GM23338 (cell line): ENCODE measurements around the gene SPTBN4. TPM values are rescaled to one million over a fixed set of nuclear protein-coding genes. Genes with fewer than 3 reads are reported as not detected.

Experiments
- ATAC-seq: fragments of 200-7000 bp; cut with Tn5 transposase; 3 replicates; pipeline ENCODE4 v1.9.1; 2020
- DNase-seq: peaks from one replicate; pipeline ENCODE4 v3.0.0-alpha.2; 2015; ENCODE audit warnings: low spot score
- H2AFZ ChIP-seq: fragments of 200-600 bp; sonication (generic); 2 replicates; pipeline ENCODE4 v1.8.0; 2016; ENCODE audit warnings: antibody characterized with exemption, mild to moderate bottlenecking, moderate library complexity
- H3F3A ChIP-seq: fragments of 200-600 bp; sonication (generic); replicated peaks from 2 replicates; pipeline ENCODE4 v1.8.0; 2017; ENCODE audit warnings: antibody characterized with exemption, mixed run types, low read depth
- H3K27ac ChIP-seq: fragments of 200-600 bp; sonication (generic); 2 replicates; pipeline ENCODE4 v1.6.1; 2016; ENCODE audit warnings: low read depth
- H3K27me3 ChIP-seq: fragments of 200-600 bp; sonication (generic); 2 replicates; pipeline ENCODE4 v1.8.0; 2016; ENCODE audit warnings: mild to moderate bottlenecking, mixed run types, moderate library complexity; ENCODE audit not compliant: insufficient read depth
- H3K36me3 ChIP-seq: fragments of 200-600 bp; sonication (generic); 2 replicates; pipeline ENCODE4 v1.8.0; 2016; ENCODE audit warnings: mild to moderate bottlenecking; ENCODE audit not compliant: insufficient read depth
- H3K4me1 ChIP-seq: fragments of 200-600 bp; sonication (generic); 2 replicates; pipeline ENCODE4 v1.8.0; 2016; ENCODE audit warnings: mild to moderate bottlenecking, moderate library complexity; ENCODE audit not compliant: insufficient read depth
- H3K4me2 ChIP-seq: fragments of 200-600 bp; sonication (generic); 2 replicates; pipeline ENCODE4 v1.7.1; 2017; ENCODE audit warnings: mixed run types
- H3K4me3 ChIP-seq: fragments of 200-600 bp; sonication (generic); 2 replicates; pipeline ENCODE4 v1.6.1; 2016; ENCODE audit warnings: mixed run types
- H3K79me2 ChIP-seq: fragments of 200-600 bp; sonication (generic); replicated peaks from 2 replicates; pipeline ENCODE4 v1.8.0; 2017; ENCODE audit warnings: mild to moderate bottlenecking; ENCODE audit not compliant: insufficient read depth
- H3K9me2 ChIP-seq: fragments of 200-600 bp; sonication (generic); 2 replicates; pipeline ENCODE4 v1.8.0; 2017; ENCODE audit not compliant: insufficient read depth
- H4K20me1 ChIP-seq: fragments of 200-600 bp; sonication (generic); replicated peaks from 2 replicates; pipeline ENCODE4 v1.8.0; 2017; ENCODE audit warnings: mild to moderate bottlenecking; ENCODE audit not compliant: insufficient read depth
- H3K27ac Mint-ChIP-seq: 2 replicates; pipeline ENCODE4 v1.8.0; 2020; ENCODE audit warnings: inconsistent platforms, mild to moderate bottlenecking, moderate library complexity, mixed read lengths
- H3K27me3 Mint-ChIP-seq: 3 replicates; pipeline ENCODE4 v1.8.0; 2022; ENCODE audit warnings: low read depth, mild to moderate bottlenecking, moderate library complexity, mixed read lengths, inconsistent platforms; ENCODE audit not compliant: insufficient read depth, poor library complexity
- H3K36me3 Mint-ChIP-seq: 3 replicates; pipeline ENCODE4 v1.8.0; 2021; ENCODE audit warnings: low read depth, mild to moderate bottlenecking, inconsistent platforms, moderate library complexity, mixed read lengths
- H3K4me1 Mint-ChIP-seq: 3 replicates; pipeline ENCODE4 v1.8.0; 2020; ENCODE audit warnings: mild to moderate bottlenecking, inconsistent platforms, mixed read lengths
- H3K4me3 Mint-ChIP-seq: 3 replicates; pipeline ENCODE4 v1.8.0; 2021; ENCODE audit warnings: moderate library complexity, mild to moderate bottlenecking, inconsistent platforms, mixed read lengths
- H3K9me3 Mint-ChIP-seq: 3 replicates; pipeline ENCODE4 v1.8.0; 2020; ENCODE audit warnings: moderate library complexity, mild to moderate bottlenecking, inconsistent platforms, mixed read lengths
- CREB1 ChIP-seq: fragments of 250-450 bp; sonication (Bioruptor Pico); IDR thresholded peaks from 2 replicates; pipeline ENCODE4 v1.5.0; 2020; ENCODE audit warnings: low read depth, mild to moderate bottlenecking, moderate library complexity
- EZH2 ChIP-seq: fragments of 200-600 bp; sonication (generic); IDR thresholded peaks from one replicate; pipeline ENCODE4 v1.8.0; 2017; ENCODE audit warnings: antibody characterized with exemption, mild to moderate bottlenecking, low read depth; ENCODE audit not compliant: unreplicated experiment
- EZH2phosphoT487 ChIP-seq: fragments of 200-600 bp; sonication (generic); IDR thresholded peaks from one replicate; pipeline ENCODE4 v1.8.1; 2018; ENCODE audit warnings: antibody characterized with exemption; ENCODE audit not compliant: unreplicated experiment
- JUNB ChIP-seq: IDR thresholded peaks from one replicate; pipeline ENCODE4 v1.6.1; 2016; ENCODE audit warnings: antibody characterized with exemption; ENCODE audit not compliant: unreplicated experiment
- NANOG ChIP-seq: IDR thresholded peaks from 2 replicates; pipeline ENCODE4 v1.6.1; 2016; ENCODE audit warnings: antibody characterized with exemption, borderline replicate concordance
- POLR2AphosphoS5 ChIP-seq: IDR thresholded peaks from 2 replicates; pipeline ENCODE4 v1.6.1; 2016; ENCODE audit warnings: antibody characterized with exemption, low read depth
- STAT1 ChIP-seq: IDR thresholded peaks from one replicate; pipeline ENCODE4 v1.6.1; 2016; ENCODE audit warnings: antibody characterized with exemption; ENCODE audit not compliant: unreplicated experiment
- ZNF114 ChIP-seq: fragments of 250-450 bp; sonication (Bioruptor Pico); IDR thresholded peaks from 2 replicates; pipeline ENCODE4 v1.5.0; 2020; ENCODE audit warnings: mild to moderate bottlenecking, moderate library complexity
- ZNF331 ChIP-seq: fragments of 250-450 bp; sonication (Bioruptor Pico); IDR thresholded peaks from 2 replicates; pipeline ENCODE4 v1.5.0; 2020; ENCODE audit warnings: low read depth, mild to moderate bottlenecking, moderate library complexity
- polyA plus RNA-seq: library from polyadenylated mRNA; unstranded; fragments of >200 nt; fragmentation: Nextera tagmentation; extraction: Ambion mirVana; gene quantifications from 2 replicates; pipeline ENCODE4 v1.2.1, GENCODE V29; 2016
- total RNA-seq: library from RNA; depleted of rRNA; stranded (reverse); fragments of >200 nt; shearing (Covaris generic); gene quantifications from 2 replicates; pipeline ENCODE4 v1.2.3, GENCODE V29; 2014
- TF ChIP-seq, protein P1 (sequence below), 2 experiments: fragments of 200-600 bp in 1 of 2; sonication (generic) in 1 of 2; conservative IDR thresholded peaks; 2 replicates each; pipeline versions ENCODE4 v1.5.1 to v1.6.1; 2016 to 2017; ENCODE audit warnings: antibody characterized with exemption in 2 of 2, low read depth in 2 of 2, mild to moderate bottlenecking in 2 of 2, moderate library complexity in 1 of 2
- TF ChIP-seq, protein P2 (sequence below): fragments of 250-450 bp; sonication (Bioruptor Pico); IDR thresholded peaks from 2 replicates; pipeline ENCODE4 v1.5.0; 2020; ENCODE audit warnings: mild to moderate bottlenecking, moderate library complexity
- TF ChIP-seq, protein P3 (sequence below): IDR thresholded peaks from 2 replicates; pipeline ENCODE4 v1.6.1; 2016; ENCODE audit warnings: antibody characterized with exemption
- TF ChIP-seq, protein P4 (sequence below): IDR thresholded peaks from one replicate; pipeline ENCODE4 v1.6.1; 2018; ENCODE audit warnings: antibody characterized with exemption; ENCODE audit not compliant: unreplicated experiment

Gene SPTBN4
- total and polyA plus RNA-seq, 2 experiments from 2014 or later, result 1.6 to 2.3 TPM

DNA sequence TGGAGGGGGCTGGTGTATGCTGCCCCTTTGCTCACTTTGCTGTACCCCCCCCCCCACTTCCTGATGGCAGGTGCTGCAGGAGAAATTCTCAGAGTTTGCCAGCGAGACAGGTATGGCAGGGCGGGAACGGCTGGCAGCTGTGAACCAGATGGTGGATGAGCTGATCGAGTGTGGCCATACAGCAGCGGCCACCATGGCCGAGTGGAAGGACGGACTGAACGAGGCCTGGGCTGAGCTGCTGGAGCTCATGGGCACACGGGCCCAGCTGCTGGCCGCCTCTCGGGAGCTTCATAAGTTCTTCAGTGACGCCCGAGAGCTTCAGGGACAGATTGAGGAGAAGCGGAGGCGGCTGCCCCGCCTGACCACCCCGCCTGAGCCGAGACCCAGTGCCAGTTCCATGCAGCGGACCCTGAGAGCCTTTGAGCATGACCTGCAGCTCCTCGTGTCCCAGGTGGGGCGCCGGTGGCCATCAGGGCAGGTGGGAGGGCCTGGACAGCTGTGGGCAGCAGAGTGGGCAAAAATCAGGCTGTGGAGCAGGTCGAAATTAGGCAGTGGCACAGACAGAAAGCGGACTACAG, 90.2 kb downstream of the SPTBN4 start:
- no peaks in the 10 kb centered on the region; the same call in 1 of the 3 replicates for H3K9me3 Mint-ChIP-seq
- no peak overlapping the region for H3K27ac ChIP-seq
- no peak overlapping the region for H3K4me2 ChIP-seq
- H3K9me2 ChIP-seq, result no peaks in the 10 kb centered on the region
- ATAC-seq, result no peak
- peaks cover 9% of the 10 kb centered on the region for H3K4me1 Mint-ChIP-seq
- DNase-seq, result no peak
- no peaks in the 10 kb centered on the region; the same call in 1 of the 2 replicates for H3K4me1 ChIP-seq
- H3K27me3 Mint-ChIP-seq, result peaks cover 44% of the 10 kb centered on the region
- H3K79me2 ChIP-seq, result no peaks in the 10 kb centered on the region
- H3K27ac Mint-ChIP-seq, result no peak overlapping the region
- H3F3A ChIP-seq, result peaks cover 9% of the 10 kb centered on the region
- H3K4me3 Mint-ChIP-seq, result no peak overlapping the region
- no peak overlapping the region for H3K4me3 ChIP-seq
- TF ChIP-seq, protein P1, sequence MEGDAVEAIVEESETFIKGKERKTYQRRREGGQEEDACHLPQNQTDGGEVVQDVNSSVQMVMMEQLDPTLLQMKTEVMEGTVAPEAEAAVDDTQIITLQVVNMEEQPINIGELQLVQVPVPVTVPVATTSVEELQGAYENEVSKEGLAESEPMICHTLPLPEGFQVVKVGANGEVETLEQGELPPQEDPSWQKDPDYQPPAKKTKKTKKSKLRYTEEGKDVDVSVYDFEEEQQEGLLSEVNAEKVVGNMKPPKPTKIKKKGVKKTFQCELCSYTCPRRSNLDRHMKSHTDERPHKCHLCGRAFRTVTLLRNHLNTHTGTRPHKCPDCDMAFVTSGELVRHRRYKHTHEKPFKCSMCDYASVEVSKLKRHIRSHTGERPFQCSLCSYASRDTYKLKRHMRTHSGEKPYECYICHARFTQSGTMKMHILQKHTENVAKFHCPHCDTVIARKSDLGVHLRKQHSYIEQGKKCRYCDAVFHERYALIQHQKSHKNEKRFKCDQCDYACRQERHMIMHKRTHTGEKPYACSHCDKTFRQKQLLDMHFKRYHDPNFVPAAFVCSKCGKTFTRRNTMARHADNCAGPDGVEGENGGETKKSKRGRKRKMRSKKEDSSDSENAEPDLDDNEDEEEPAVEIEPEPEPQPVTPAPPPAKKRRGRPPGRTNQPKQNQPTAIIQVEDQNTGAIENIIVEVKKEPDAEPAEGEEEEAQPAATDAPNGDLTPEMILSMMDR (conservative IDR thresholded peaks at IDR 0.05; ENCODE audit: low read depth in 2 of 2), result no peak
- no peak for TF ChIP-seq STAT1
- no peak for TF ChIP-seq ZNF114 (CRISPR knock-in tag)
- TF ChIP-seq NANOG, result no peak
- no peak for TF ChIP-seq EZH2phosphoT487
- TF ChIP-seq, protein P2, sequence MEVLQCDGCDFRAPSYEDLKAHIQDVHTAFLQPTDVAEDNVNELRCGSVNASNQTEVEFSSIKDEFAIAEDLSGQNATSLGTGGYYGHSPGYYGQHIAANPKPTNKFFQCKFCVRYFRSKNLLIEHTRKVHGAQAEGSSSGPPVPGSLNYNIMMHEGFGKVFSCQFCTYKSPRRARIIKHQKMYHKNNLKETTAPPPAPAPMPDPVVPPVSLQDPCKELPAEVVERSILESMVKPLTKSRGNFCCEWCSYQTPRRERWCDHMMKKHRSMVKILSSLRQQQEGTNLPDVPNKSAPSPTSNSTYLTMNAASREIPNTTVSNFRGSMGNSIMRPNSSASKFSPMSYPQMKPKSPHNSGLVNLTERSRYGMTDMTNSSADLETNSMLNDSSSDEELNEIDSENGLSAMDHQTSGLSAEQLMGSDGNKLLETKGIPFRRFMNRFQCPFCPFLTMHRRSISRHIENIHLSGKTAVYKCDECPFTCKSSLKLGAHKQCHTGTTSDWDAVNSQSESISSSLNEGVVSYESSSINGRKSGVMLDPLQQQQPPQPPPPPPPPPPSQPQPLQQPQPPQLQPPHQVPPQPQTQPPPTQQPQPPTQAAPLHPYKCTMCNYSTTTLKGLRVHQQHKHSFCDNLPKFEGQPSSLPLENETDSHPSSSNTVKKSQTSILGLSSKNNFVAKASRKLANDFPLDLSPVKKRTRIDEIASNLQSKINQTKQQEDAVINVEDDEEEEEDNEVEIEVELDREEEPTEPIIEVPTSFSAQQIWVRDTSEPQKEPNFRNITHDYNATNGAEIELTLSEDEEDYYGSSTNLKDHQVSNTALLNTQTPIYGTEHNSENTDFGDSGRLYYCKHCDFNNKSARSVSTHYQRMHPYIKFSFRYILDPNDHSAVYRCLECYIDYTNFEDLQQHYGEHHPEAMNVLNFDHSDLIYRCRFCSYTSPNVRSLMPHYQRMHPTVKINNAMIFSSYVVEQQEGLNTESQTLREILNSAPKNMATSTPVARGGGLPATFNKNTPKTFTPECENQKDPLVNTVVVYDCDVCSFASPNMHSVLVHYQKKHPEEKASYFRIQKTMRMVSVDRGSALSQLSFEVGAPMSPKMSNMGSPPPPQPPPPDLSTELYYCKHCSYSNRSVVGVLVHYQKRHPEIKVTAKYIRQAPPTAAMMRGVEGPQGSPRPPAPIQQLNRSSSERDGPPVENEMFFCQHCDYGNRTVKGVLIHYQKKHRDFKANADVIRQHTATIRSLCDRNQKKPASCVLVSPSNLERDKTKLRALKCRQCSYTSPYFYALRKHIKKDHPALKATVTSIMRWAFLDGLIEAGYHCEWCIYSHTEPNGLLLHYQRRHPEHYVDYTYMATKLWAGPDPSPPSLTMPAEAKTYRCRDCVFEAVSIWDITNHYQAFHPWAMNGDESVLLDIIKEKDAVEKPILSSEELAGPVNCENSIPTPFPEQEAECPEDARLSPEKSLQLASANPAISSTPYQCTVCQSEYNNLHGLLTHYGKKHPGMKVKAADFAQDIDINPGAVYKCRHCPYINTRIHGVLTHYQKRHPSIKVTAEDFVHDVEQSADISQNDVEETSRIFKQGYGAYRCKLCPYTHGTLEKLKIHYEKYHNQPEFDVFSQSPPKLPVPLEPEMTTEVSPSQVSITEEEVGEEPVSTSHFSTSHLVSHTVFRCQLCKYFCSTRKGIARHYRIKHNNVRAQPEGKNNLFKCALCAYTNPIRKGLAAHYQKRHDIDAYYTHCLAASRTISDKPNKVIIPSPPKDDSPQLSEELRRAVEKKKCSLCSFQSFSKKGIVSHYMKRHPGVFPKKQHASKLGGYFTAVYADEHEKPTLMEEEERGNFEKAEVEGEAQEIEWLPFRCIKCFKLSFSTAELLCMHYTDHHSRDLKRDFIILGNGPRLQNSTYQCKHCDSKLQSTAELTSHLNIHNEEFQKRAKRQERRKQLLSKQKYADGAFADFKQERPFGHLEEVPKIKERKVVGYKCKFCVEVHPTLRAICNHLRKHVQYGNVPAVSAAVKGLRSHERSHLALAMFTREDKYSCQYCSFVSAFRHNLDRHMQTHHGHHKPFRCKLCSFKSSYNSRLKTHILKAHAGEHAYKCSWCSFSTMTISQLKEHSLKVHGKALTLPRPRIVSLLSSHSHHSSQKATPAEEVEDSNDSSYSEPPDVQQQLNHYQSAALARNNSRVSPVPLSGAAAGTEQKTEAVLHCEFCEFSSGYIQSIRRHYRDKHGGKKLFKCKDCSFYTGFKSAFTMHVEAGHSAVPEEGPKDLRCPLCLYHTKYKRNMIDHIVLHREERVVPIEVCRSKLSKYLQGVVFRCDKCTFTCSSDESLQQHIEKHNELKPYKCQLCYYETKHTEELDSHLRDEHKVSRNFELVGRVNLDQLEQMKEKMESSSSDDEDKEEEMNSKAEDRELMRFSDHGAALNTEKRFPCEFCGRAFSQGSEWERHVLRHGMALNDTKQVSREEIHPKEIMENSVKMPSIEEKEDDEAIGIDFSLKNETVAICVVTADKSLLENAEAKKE (CRISPR knock-in tag), result no peak
- no peak for TF ChIP-seq JUNB
- TF ChIP-seq EZH2, result no peak
- TF ChIP-seq, protein P3, sequence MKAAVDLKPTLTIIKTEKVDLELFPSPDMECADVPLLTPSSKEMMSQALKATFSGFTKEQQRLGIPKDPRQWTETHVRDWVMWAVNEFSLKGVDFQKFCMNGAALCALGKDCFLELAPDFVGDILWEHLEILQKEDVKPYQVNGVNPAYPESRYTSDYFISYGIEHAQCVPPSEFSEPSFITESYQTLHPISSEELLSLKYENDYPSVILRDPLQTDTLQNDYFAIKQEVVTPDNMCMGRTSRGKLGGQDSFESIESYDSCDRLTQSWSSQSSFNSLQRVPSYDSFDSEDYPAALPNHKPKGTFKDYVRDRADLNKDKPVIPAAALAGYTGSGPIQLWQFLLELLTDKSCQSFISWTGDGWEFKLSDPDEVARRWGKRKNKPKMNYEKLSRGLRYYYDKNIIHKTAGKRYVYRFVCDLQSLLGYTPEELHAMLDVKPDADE, result no peak
- TF ChIP-seq CREB1 (CRISPR knock-in tag), result no peak
- no peak for TF ChIP-seq POLR2AphosphoS5
- TF ChIP-seq, protein P4, sequence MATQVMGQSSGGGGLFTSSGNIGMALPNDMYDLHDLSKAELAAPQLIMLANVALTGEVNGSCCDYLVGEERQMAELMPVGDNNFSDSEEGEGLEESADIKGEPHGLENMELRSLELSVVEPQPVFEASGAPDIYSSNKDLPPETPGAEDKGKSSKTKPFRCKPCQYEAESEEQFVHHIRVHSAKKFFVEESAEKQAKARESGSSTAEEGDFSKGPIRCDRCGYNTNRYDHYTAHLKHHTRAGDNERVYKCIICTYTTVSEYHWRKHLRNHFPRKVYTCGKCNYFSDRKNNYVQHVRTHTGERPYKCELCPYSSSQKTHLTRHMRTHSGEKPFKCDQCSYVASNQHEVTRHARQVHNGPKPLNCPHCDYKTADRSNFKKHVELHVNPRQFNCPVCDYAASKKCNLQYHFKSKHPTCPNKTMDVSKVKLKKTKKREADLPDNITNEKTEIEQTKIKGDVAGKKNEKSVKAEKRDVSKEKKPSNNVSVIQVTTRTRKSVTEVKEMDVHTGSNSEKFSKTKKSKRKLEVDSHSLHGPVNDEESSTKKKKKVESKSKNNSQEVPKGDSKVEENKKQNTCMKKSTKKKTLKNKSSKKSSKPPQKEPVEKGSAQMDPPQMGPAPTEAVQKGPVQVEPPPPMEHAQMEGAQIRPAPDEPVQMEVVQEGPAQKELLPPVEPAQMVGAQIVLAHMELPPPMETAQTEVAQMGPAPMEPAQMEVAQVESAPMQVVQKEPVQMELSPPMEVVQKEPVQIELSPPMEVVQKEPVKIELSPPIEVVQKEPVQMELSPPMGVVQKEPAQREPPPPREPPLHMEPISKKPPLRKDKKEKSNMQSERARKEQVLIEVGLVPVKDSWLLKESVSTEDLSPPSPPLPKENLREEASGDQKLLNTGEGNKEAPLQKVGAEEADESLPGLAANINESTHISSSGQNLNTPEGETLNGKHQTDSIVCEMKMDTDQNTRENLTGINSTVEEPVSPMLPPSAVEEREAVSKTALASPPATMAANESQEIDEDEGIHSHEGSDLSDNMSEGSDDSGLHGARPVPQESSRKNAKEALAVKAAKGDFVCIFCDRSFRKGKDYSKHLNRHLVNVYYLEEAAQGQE, result no peak
- TF ChIP-seq ZNF331 (CRISPR knock-in tag), result no peak
- no peaks in the 10 kb centered on the region for H4K20me1 ChIP-seq
- H3K27me3 ChIP-seq, result peaks cover 61% of the 10 kb centered on the region
- no peak overlapping the region for H2AFZ ChIP-seq
- no peaks in the 10 kb centered on the region; the same call in 2 of the 3 replicates for H3K36me3 Mint-ChIP-seq
- H3K36me3 ChIP-seq, result no peaks in the 10 kb centered on the region
